ENCODE results near the gene GNAL.

GNAL gene

DNA sequence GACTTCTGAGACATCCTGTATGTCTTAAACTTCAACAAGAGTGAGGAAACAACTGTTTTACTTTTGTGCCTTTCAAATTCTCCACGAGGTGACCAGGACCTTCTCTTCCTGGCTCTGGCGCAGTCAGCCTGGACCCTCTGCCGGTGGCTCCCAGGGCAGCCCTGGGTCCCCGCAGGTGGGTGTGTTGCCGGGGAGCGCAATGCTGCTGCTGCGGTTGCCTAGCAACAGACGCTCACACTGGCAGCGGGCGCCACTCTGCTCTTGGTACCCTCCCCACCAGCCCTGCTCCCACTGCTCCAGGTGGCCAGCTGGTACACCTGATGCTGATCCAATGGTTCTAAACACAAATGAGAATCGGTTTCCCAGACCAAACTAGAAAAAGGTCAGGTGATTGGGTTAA, 58.7 kb downstream of the GNAL start:
- TF ChIP-seq, protein P1, sequence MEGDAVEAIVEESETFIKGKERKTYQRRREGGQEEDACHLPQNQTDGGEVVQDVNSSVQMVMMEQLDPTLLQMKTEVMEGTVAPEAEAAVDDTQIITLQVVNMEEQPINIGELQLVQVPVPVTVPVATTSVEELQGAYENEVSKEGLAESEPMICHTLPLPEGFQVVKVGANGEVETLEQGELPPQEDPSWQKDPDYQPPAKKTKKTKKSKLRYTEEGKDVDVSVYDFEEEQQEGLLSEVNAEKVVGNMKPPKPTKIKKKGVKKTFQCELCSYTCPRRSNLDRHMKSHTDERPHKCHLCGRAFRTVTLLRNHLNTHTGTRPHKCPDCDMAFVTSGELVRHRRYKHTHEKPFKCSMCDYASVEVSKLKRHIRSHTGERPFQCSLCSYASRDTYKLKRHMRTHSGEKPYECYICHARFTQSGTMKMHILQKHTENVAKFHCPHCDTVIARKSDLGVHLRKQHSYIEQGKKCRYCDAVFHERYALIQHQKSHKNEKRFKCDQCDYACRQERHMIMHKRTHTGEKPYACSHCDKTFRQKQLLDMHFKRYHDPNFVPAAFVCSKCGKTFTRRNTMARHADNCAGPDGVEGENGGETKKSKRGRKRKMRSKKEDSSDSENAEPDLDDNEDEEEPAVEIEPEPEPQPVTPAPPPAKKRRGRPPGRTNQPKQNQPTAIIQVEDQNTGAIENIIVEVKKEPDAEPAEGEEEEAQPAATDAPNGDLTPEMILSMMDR (IDR thresholded peaks at IDR 0.05; ENCODE audit: low read depth, low read length, missing control alignments): no peak
- H3K4me3 ChIP-seq (replicated peaks; ENCODE audit: low read depth, low read length): no peak overlapping the region
- no peak for DNase-seq (ENCODE audit: extremely low read depth, low read depth)

DNA sequence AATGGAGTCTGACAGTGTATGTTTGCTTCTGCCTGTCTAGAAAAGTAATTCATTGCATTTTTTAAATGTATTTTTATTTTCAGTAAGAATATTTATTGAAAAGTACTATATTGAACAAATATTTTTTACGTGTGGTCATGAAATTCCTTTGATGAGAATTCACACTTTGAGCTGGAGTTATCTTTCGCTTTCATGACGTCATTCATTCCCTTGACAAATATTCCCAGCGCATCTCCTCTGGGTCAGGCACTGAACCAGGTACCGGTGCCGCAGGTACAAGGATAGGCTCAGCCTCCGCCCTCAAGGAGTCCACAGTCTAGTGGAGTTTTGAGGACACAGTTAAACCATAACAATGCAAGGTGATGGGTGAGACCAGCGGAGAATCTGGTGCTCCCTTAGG, 60.2 kb downstream of the GNAL start:
- no peak overlapping the region for H3K4me3 ChIP-seq (replicated peaks; ENCODE audit: low read depth, low read length)
- no peak for DNase-seq (ENCODE audit: extremely low read depth, low read depth)
- TF ChIP-seq, protein P1 (IDR thresholded peaks at IDR 0.05; ENCODE audit: low read depth, low read length, missing control alignments): no peak

- H3K4me3 ChIP-seq (replicated peaks; ENCODE audit: low read depth, low read length): no peak overlapping the region
- TF ChIP-seq, protein P1 (IDR thresholded peaks at IDR 0.05; ENCODE audit: low read depth, low read length, missing control alignments): no peak
- DNase-seq (ENCODE audit: extremely low read depth, low read depth): no peak
Measured at GRCh38 chr18:11750171-11750570, 61.1 kb downstream of the GNAL start.

GRCh38 chr18:11750581-11751310, 61.7 kb downstream of the GNAL start:
- TF ChIP-seq, protein P1 (IDR thresholded peaks at IDR 0.05; ENCODE audit: low read depth, low read length, missing control alignments): no peak
- DNase-seq (ENCODE audit: extremely low read depth, low read depth): no peak
- H3K4me3 ChIP-seq (replicated peaks; ENCODE audit: low read depth, low read length): no peak overlapping the region

GRCh38 chr18:11751341-11752115, 62.5 kb downstream of the GNAL start:
- DNase-seq (ENCODE audit: extremely low read depth, low read depth): no peak
- H3K4me3 ChIP-seq (replicated peaks; ENCODE audit: low read depth, low read length): no peak overlapping the region
- TF ChIP-seq, protein P1 (IDR thresholded peaks at IDR 0.05; ENCODE audit: low read depth, low read length, missing control alignments): no peak

GRCh38 chr18:11752116-11752911, 63.2 kb downstream of the GNAL start:
- no peak overlapping the region for H3K4me3 ChIP-seq (replicated peaks; ENCODE audit: low read depth, low read length)
- TF ChIP-seq, protein P1 (IDR thresholded peaks at IDR 0.05; ENCODE audit: low read depth, low read length, missing control alignments): no peak
- no peak for DNase-seq (ENCODE audit: extremely low read depth, low read depth)
